ENCODE measurements around the gene ATP6V1C2.

The ATP6V1C2 gene

DNA sequence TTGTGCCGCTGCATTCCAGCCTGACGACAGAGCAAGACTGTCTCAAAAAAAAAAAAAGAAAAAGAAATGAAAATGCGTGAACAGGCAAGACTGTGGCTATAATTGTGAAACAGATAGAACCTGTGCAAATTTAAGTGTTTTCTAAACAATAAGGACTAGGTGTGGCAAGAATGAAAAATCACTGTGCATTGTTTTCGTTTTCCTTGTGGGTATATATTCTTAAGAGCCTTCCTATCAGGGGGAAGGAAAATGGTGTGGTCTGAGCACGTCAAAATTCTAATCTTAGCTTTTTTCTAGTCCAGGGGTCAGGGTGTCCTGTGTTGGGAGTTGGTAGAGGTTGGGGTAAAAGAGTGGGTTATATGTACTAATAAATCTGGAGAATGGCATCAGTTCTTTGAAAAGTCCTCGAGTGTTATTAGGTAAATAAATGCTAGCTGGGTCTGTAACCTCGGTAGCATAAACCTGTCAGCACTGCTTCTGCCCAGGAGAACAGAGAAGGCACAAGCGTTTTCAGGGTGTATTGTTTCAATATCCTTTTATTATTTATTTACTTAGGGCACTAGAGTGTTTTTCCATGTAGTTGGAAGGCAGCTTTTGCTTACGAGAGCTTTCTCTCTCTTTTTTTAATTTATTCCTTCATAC is 11.6 kb downstream of the ATP6V1C2 start:
- no peak for DNase-seq (ENCODE audit: low read depth, low spot score)

- DNase-seq (ENCODE audit: low read depth, low spot score) = no peak
Observed at GRCh38 chr2:10733566-10733925, 12.1 kb downstream of the ATP6V1C2 start.

DNA sequence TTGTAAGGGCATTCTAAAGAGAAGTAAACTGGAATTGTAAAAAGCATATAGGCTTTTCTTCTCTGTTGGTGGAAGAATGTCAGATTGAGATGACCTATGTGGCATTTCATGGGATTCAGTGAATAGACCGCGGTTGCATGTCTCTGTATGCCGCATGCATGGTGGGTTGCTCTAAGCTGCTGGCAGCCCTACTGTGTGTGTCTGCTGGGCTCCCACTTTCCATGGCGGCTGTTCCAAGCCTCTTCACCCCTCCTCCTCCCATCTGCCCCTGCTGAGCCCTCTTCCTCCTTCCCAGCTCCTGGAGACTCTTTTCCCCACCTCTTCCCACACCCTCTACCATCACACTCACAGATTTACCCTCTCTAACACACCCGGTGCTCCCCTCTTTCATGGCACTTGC is 12.6 kb downstream of the ATP6V1C2 start:
- no peak for DNase-seq (ENCODE audit: low read depth, low spot score)

DNA sequence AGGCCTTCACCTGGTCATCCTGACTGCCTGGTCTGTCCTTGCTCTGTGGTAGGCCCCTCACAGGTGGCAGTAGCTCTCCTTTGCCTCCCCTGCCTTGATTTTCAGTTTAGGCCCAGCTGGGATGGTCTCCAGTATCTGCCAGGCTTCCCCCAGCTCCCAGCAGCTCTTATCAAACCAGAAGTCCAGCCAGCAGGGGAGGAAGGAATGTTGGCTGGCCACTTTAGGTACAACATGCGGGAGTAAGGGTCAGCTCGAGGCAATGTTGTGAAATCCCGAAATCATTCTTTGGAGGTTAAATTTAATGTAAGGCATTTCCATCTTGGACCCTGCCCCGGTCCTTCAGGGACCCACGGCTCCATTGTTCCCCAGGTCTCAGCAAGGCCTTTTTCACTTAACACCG is 16.8 kb downstream of the ATP6V1C2 start:
- DNase-seq (ENCODE audit: low read depth, low spot score) = no peak

DNA sequence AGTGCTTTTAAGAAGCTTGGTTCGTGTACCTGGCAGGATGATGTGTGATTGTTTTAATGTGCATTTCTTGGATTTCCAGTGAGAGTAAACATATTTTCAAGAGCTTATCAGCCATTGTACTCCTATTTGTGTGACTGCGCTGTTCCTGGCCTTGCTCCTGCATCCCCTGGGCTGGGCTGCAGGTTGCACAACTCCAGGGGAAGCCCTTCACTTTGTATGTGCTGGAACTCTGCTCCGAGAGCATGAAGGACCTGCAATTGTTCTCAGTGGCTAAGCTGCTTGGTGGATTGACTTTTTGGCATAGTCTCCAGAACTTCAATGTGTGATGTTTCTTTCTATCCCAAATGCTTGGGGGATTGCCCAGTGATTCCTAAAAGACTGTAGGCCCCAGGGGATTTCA is 18.8 kb downstream of the ATP6V1C2 start:
- no peak for DNase-seq (ENCODE audit: low read depth, low spot score)

- no peak for DNase-seq (ENCODE audit: low read depth, low spot score)
Observed at GRCh38 chr2:10741139-10741538, 19.7 kb downstream of the ATP6V1C2 start.

DNA sequence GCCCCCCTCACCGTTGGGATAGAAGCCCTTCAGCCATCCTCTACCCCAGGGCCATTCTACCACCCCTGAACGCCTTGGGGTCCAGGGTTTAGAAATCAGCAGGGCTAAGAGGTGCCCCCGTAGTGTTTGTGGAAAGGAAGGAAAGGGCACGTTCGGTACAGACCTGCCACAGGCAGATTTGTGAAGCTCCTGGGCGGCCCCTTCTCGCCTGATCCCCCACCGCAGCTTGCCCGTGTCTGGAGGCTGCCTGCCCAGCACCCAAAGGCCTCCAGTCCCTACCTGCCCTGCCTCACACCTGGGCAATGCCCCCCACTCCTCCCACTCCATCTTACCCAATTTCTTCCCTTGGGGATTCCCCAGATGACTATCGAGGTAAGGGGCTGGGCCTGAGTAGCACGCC is 21.2 kb downstream of the ATP6V1C2 start:
- DNase-seq (ENCODE audit: low read depth, low spot score) = no peak

- DNase-seq (ENCODE audit: low read depth, low spot score) = no peak
Observed at GRCh38 chr2:10750610-10751009, 29.2 kb downstream of the ATP6V1C2 start.

DNA sequence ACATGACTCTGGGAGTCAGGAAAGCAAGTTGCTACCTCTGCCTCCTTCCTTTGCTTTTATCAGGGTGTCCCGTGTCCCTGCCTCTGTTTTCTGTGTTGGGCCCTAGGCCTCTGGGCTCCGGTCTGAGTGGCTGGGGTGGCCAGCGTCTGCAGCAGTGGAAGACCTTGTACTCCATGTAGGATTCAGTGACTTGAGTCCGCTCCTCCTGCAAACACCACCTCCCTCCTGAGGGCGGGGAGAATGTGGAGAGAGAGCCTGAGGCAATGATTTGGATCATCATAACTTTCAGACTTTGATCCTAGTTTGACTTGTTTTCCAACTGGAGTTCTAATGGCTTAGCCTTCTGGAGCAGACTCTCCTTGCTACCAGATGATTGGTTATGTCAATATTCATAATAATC is 30.8 kb downstream of the ATP6V1C2 start:
- no peak for DNase-seq (ENCODE audit: low read depth, low spot score)

- DNase-seq (ENCODE audit: low read depth, low spot score) = no peak
Observed at GRCh38 chr2:10753156-10753555, 31.7 kb downstream of the ATP6V1C2 start.

DNA sequence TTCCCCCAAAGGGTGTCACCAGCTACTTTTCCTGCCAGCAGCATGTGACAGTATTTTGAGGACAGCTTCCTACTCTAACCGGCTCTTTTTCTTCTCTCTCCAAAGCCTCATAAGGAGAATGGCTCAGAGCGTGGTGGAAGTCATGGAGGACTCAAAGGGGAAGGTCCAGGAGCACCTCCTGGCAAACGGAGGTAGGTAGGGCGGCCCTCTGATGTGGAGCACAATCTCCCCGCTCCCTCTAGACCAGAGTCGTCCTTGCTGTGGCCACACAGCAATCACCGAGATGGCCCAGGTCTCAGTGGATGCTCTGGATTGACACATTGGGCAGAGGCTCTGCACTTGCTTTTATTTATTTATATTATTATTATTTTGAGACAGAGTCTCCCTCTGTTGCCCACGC is 32.4 kb downstream of the ATP6V1C2 start:
- no peak for DNase-seq (ENCODE audit: low read depth, low spot score)

DNA sequence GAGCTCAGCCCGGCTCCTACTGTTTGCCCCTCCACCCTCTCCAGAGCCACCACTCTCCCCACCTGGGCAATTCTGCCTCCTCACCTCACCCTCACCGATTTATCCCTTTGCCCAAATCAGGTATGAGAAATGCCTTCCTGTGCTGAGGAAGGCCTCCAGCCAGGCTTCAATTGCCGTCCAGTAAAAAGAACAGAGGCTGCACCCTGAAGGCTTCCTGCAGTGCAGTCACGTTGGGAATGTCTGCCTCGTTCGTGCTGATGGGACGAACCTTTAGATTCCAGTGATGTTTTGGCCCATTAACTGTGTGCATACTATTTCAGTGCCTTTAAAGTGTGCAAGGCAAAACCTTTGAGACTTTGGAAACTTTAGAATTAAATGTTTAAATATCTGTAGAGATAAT is 34.2 kb downstream of the ATP6V1C2 start:
- DNase-seq (ENCODE audit: low read depth, low spot score) = no peak

DNA sequence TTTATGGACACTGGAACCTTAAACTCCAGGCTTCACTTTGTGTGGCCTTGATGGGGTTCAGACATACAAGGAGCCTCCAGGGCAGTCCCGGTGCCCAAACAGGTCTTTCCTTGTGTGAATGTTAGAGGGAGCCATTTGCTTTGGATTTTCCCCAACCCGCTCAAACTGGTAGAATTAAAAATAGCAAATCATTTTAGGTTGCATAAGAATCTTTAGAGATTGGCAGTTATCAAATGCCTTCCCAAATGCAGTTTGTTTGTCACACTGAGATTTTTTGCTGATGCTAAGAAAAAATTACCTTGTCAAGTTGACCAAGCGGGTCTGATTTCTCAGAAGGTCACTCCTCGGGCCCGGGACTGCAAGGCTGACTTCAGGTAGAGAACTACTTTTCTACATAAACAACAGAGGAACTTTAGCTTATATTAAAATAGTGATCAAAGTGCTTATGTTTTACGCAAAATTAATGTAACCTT is 36.4 kb downstream of the ATP6V1C2 start:
- no peak for DNase-seq (ENCODE audit: low read depth, low spot score)

DNA sequence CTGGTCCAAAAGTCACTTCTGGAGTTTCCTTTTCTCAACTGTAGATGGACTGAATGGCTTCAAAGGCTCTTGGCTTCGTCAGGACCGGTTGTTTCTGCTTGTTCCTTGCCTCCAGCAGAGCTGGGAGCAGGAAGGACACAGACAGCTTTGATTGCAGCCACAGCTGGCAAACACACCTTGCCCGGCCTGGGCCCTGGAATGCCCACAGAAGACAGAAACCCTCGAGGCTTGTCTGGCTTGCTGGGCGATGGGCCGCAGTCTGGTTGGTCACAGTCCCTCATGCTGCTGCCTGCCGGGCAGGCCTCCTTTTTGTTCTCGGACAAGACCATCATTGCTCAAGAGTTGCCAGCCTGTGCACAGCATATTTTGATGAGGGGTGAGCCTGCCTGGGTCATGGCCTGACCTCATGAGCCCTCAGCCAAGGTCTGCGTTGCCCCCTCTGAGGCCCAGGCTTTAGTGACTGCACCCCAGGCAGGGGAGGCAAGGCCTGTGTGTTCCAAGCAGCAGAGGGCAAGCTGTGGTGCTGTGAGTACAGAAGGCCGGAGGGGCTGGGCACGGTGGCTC is 37.8 kb downstream of the ATP6V1C2 start:
- no peak for DNase-seq (ENCODE audit: low read depth, low spot score)

DNA sequence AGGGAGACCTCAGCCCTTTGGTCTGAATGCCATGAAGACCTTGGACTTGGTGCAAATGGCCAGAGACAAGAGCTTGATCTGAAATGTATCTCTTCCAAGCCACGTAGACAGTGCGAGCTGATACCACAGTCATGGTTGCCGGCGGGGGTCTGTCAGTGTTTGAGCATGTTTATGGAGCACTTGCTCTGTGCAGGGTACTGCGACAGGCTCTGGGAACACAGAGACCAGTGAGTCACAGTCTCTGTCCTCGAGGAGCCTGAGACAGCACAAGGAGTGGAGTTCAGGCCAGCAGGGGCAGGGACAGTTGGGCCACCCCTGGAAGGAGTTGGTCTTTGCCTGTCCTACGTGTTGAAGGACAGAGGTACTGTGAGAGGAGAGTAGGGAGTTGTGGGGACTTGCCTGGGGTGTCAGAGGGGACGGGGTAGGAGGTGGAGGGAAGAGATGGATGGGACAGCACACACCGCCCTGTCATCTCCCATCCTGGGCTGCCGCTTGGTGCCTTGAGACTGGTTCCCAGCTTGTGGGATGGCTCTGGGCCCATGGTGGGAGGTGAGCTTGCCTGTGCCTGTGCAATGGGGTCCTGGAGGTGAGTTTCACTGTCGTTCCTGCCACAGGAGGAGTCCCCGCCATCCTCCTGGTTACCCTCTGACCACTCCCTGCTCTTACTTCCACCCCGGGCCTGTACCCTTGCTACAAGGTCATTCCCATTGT is 39.5 kb downstream of the ATP6V1C2 start:
- no peak for DNase-seq (ENCODE audit: low read depth, low spot score)

GRCh38 chr2:10761591-10761990 is 40.2 kb downstream of the ATP6V1C2 start:
- DNase-seq (ENCODE audit: low read depth, low spot score) = no peak

GRCh38 chr2:10762651-10763460 is 41.4 kb downstream of the ATP6V1C2 start:
- no peak for DNase-seq (ENCODE audit: low read depth, low spot score)

- no peak for DNase-seq (ENCODE audit: low read depth, low spot score)
Observed at GRCh38 chr2:10763461-10763800, 42.0 kb downstream of the ATP6V1C2 start.

- DNase-seq (ENCODE audit: low read depth, low spot score) = no peak
Observed at GRCh38 chr2:10764096-10764785, 42.8 kb downstream of the ATP6V1C2 start.

- no peak for DNase-seq (ENCODE audit: low read depth, low spot score)
Observed at GRCh38 chr2:10764896-10765295, 43.5 kb downstream of the ATP6V1C2 start.

GRCh38 chr2:10765461-10765860 is 44.0 kb downstream of the ATP6V1C2 start:
- no peak for DNase-seq (ENCODE audit: low read depth, low spot score)

GRCh38 chr2:10765914-10766313 is 44.5 kb downstream of the ATP6V1C2 start:
- DNase-seq (ENCODE audit: low read depth, low spot score) = no peak

Measured in smooth muscle cell of the brain vasculature (primary cell).